ENCODE measurements around the gene OR9A4. TPM values are rescaled to one million over a fixed set of nuclear protein-coding genes. Genes with fewer than 3 reads are reported as not detected.

Gene OR9A4
- total RNA-seq, 1 donor from 2014 or later, result not detected

DNA sequence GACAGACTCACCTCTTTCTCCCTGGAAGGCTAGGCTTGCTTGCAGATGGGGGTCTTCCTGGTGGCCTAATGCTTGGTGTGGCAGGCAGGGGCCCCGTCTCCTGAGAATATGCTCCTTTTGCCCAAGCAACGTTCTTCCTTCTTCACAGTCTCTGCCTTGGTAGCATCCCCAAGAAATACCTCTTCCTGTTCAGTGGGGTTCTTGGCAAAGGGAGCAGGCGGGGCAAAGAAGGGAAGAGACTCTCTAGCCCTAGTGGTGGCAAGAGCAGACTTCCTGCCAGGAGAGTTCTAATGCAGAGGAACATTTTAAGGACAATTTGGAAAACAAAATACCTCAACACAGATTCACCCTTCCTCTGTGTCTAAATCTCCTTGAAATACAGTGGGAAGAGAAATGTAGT, 30.6 kb downstream of the OR9A4 start, which contains the start of gene CLEC5A:
Gene CLEC5A (minus strand): TSS at position 179 of the 400 bp plus-strand sequence. CDS start 682 bp downstream, outside the sequence.
- no peak for DNase-seq (ENCODE audit: low read depth, low spot score)

DNA sequence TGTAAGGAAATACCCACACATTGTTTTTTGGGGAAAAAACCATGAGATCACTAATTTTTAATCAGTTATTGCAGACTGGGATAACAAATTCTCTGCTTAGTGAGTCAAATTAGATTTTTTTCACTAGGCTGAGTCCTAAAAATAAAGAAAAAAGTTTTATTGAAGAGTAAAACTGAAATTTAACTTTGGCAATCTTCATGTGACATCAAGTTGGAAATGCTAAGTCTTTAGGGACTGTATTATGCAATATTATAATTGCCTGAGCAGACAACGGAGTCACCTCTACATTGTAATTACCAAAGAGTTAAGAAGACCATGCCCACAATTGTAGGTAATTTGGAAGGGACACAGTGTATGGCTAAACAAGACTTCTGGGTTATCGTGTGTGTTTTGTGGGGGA, 32.8 kb downstream of the OR9A4 start:
- DNase-seq (ENCODE audit: low read depth, low spot score), result no peak

DNA sequence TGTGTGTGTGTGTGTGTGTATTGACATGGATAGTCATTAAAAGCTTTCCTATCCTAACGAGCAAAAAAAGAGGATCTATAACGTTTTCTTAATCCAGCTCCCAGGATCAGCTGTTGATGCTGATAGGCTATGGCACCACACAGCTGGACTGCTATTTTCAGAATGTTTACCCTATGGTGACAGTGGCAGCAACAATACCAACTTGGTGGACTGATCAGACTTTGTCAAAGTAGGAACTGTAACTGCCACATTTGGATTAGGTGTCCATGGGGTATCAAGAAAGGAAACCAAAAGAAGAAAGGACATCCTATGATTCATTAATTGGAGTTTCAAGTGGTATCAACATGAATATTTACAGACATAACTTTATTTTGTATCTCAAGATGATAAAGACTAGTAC, 33.3 kb downstream of the OR9A4 start:
- DNase-seq (ENCODE audit: low read depth, low spot score), result no peak

DNA sequence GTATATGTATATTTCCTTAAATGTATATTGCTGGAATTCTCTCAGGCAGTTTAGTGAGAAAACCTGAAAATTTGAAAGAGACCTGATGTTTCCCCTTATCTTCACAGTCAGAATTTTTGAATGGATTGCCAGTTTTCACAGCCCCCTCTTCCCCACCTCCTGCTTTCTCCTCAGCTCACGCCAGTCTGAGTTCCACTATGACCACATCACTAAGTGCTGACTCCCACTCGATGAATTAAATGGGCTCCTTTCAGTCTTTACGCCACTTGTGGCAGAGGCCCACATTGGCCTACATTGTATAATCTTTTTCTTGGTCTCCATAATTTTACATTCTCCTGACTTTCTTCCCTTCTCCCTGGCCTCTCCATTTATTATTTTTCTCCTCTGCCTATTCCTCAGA, 33.7 kb downstream of the OR9A4 start:
- no peak for DNase-seq (ENCODE audit: low read depth, low spot score)

DNA sequence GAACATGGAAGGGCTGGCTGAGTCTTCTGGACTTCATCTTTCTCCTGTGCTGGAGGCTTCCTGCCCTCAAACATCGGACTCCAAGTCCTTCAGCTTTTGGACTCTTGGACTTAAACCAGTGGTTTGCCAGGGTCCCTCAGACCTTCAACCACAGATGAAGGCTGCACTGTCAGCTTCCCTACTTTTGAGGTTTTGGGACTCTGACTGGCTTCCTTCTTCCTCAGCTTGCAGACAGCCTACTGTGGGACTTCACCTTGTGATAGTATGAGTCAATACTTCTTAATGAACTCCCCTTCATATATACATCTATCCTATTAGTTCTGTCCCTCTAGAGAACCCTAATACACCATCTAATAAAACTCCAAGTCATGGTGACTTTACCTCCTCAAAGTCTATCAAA, 34.6 kb downstream of the OR9A4 start:
- DNase-seq (ENCODE audit: low read depth, low spot score), result no peak

DNA sequence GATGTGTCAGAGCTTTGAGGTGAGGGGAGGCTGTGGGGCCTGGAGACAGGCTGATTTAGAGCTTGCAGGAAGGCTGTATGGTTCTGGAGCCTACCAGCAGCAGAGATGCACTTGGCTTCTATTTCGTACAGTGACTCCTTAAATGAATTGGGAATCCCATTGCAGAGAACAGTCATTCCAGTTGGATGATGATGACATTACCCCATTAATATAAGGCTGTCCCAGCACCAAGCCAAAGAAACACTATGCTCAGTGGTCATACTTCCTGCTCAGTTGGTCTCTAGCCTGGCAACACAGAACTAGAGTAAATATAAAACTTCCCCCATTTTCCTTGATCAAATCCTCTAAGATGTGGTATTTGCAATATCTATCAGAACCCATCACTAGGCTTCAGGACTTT, 36.3 kb downstream of the OR9A4 start:
- no peak for DNase-seq (ENCODE audit: low read depth, low spot score)

DNA sequence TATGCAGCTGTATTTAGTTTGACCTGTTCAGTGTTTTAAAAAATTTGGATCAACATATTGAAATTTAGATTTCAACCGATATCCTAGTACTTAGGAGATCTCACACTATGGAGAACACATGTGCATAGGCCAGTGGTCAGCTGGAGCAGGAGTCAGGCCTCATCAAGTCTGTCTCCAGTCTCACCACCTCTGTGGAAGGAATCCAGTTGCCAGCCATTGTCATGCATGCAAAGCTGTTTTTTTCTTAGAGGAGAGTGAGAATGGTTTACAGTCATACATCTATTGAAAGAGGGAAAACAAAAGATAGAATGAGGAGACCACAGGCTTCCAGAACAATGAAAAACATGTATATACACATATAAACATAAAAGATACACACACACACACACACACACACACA, 38.1 kb downstream of the OR9A4 start:
- DNase-seq (ENCODE audit: low read depth, low spot score), result no peak

DNA sequence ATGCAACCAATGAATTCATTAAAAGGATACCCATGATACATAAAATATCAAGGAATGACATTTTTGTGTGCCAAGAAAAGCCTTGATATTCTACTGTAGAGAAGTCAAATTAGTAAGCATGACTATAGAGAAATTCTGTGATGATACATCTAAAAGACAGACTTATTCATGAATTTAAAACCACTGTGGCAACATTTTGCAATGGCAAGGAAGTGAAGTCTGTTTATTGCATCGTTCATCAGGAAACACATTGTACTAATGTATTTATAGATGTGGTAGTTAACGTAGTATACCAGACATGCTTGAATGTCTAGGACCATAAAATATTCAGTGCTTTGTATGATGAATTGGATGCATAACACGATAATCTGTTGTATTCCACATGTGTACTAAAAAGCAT, 39.9 kb downstream of the OR9A4 start:
- no peak for DNase-seq (ENCODE audit: low read depth, low spot score)

DNA sequence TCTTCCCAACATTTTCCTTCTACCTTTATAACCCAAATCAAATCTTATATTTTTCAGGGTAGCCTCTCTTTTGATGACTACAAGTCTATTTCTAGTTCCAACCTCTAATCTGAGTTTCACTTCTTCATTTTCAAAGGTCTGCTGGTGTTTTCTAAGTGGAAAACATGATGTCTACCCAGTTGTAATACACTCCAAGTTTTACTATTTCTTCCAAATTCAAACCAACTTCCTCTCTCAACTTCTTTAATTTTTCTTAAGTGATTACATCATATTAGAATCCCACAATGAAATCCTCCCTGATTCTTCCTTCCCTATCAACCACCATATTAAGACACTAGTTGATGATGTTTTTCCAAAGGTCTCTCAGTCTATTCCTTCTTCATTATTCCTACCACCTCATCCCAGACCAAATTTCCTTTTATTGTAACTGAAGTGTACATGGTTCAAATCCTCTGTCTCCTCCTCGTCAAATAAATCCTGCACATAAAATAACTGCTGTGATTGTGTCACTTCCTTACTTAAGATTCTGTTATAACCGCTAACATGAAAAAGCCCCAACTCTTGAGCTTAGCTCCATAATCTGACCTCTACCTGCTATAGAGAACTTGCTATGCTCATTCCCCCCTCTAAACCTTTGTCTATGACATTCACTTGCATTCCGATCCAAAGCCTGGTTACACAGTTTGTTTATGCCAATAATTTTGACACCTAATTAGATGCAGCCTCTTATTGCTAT, 44.7 kb downstream of the OR9A4 start:
- DNase-seq (ENCODE audit: low read depth, low spot score), result no peak

Other genes with a start within 250 kb of the OR9A4 start
- 33.9 and 38.3 TPM in 2 replicates for gene DENND11, start 214.2 kb upstream of the OR9A4 start, total RNA-seq
- gene WEE2, start 208.0 kb upstream of the OR9A4 start, total RNA-seq, result not detected in 2 replicates
- gene SSBP1, start 178.0 kb upstream of the OR9A4 start, total RNA-seq, result 200 and 204 TPM in 2 replicates
- 0.46 and 1.3 TPM in 2 replicates for gene TAS2R3, start 152.3 kb upstream of the OR9A4 start, total RNA-seq
- gene TAS2R4, start 139.7 kb upstream of the OR9A4 start, total RNA-seq, result 0.33 and 0.85 TPM in 2 replicates
- gene TAS2R5, start 126.2 kb upstream of the OR9A4 start, total RNA-seq, result 0.53 and 0.74 TPM in 2 replicates
- not detected in 2 replicates for gene PRSS37, start 74.9 kb upstream of the OR9A4 start, total RNA-seq
- gene CLEC5A, start 30.6 kb downstream of the OR9A4 start, total RNA-seq, result not detected in 2 replicates
- gene TAS2R38, start 57.4 kb downstream of the OR9A4 start, total RNA-seq, result not detected in 2 replicates
- gene MGAM, start 79.5 kb downstream of the OR9A4 start, total RNA-seq, result under 0.01 TPM in 1 of 2 replicates, not detected in the other
- gene MGAM2, start 195.3 kb downstream of the OR9A4 start, total RNA-seq, result not detected in 2 replicates

All from pulmonary artery endothelial cell (primary cell).